HepG2 (cell line): ENCODE data around the gene UBASH3A. TPM values are rescaled to one million over a fixed set of nuclear protein-coding genes. Genes with fewer than 3 reads are reported as not detected.

Experiments
- AHR ChIP-seq: IDR thresholded peaks from 2 replicates; pipeline ENCODE4 v1.6.1; 2018; ENCODE audit warnings: missing genetic modification reagents, missing compliant biosample characterization
- FOXC1 ChIP-seq: sonication (generic); formaldehyde crosslinking; IDR thresholded peaks from 2 replicates; pipeline ENCODE4 v1.8.0; 2022; ENCODE audit warnings: mild to moderate bottlenecking, missing genetic modification reagents, borderline replicate concordance
- KAT2B ChIP-seq: fragments of 150-350 bp; IDR thresholded peaks from 2 replicates; pipeline ENCODE4 v1.6.1; 2014; ENCODE audit warnings: low read depth, low read length, borderline replicate concordance
- NCOR1 ChIP-seq: fragments of 200-600 bp; sonication (generic); IDR thresholded peaks from 2 replicates; pipeline ENCODE4 v1.7.0; 2017; ENCODE audit warnings: antibody characterized with exemption, low read length, borderline replicate concordance
- POLR2A ChIP-seq, 2 experiments: IDR thresholded peaks; 2 replicates each; pipeline ENCODE4 v1.6.1; 2011; ENCODE audit warnings: low read depth in 2 of 2, low read length in 2 of 2, mild to moderate bottlenecking in 1 of 2, moderate library complexity in 1 of 2; ENCODE audit not compliant: insufficient read depth in 1 of 2
- POLR2G ChIP-seq: fragments of 200-400 bp; formaldehyde crosslinking; IDR thresholded peaks from 2 replicates; pipeline ENCODE4 v1.6.1; 2018; ENCODE audit warnings: mild to moderate bottlenecking, low read depth, low read length, moderate library complexity
- SNAI1 ChIP-seq: sonication (generic); formaldehyde crosslinking; IDR thresholded peaks from 2 replicates; pipeline ENCODE4 v1.5.0; 2020; ENCODE audit warnings: mild to moderate bottlenecking, missing genetic modification reagents, borderline replicate concordance
- ZBTB42 ChIP-seq: sonication (generic); formaldehyde crosslinking; IDR thresholded peaks from 2 replicates; pipeline ENCODE4 v1.5.0; 2020; ENCODE audit warnings: mild to moderate bottlenecking, missing genetic modification reagents
- ZFYVE20 ChIP-seq: sonication (generic); formaldehyde crosslinking; IDR thresholded peaks from 2 replicates; pipeline ENCODE4 v1.8.0; 2023; ENCODE audit warnings: low read depth, mild to moderate bottlenecking, moderate library complexity, missing genetic modification reagents, borderline replicate concordance
- ZNF367 ChIP-seq: sonication (generic); formaldehyde crosslinking; IDR thresholded peaks from 2 replicates; pipeline ENCODE4 v1.4.0; 2020; ENCODE audit warnings: missing genetic modification reagents, borderline replicate concordance
- polyA plus RNA-seq, 8 experiments: library from polyadenylated mRNA; depleted of rRNA in 3 of 8; stranded (reverse) in 7 of 8; unstranded in 1 of 8; fragments of >200 nt; fragmentation: Illumina TruSeq in 4 of 8; extraction: Trizol in 4 of 8; gene quantifications; 2 replicates each; pipeline versions ENCODE4 v1.2.1 to v1.2.3, GENCODE V29; 2011 to 2016; ENCODE audit warnings: low read depth in 4 of 8, missing spikeins in 1 of 8, mixed read lengths in 1 of 8; ENCODE audit not compliant: insufficient read depth in 1 of 8
- total RNA-seq, 5 experiments: library from RNA; depleted of rRNA; stranded (reverse); fragments of >200 nt; fragmentation: Illumina TruSeq; extraction: Trizol; gene quantifications; 2 replicates each; pipeline ENCODE4 v1.2.3, GENCODE V29; 2016; ENCODE audit warnings: low read depth in 1 of 5
- TF ChIP-seq, protein P1 (sequence below): sonication (generic); formaldehyde crosslinking; IDR thresholded peaks from 2 replicates; pipeline ENCODE4 v1.5.1; 2020; ENCODE audit warnings: mild to moderate bottlenecking, missing genetic modification reagents, moderate library complexity
- TF ChIP-seq, protein P2 (sequence below): sonication (generic); formaldehyde crosslinking; IDR thresholded peaks from 2 replicates; pipeline ENCODE4 v1.5.0; 2020; ENCODE audit warnings: mild to moderate bottlenecking, missing genetic modification reagents
- TF ChIP-seq, protein P3 (sequence below): sonication (generic); formaldehyde crosslinking; IDR thresholded peaks from 2 replicates; pipeline ENCODE4 v1.4.0; 2020; ENCODE audit warnings: missing genetic modification reagents, borderline replicate concordance
- TF ChIP-seq, protein P4 (sequence below): sonication (generic); formaldehyde crosslinking; IDR thresholded peaks from 2 replicates; pipeline ENCODE4 v1.8.0; 2022; ENCODE audit warnings: missing genetic modification reagents, mild to moderate bottlenecking, moderate library complexity, borderline replicate concordance
- TF ChIP-seq, protein P5 (sequence below): sonication (generic); formaldehyde crosslinking; IDR thresholded peaks from 2 replicates; pipeline ENCODE4 v1.4.0; 2020; ENCODE audit warnings: missing genetic modification reagents, borderline replicate concordance

UBASH3A gene
- total and polyA plus RNA-seq, 2 of the 13 experiments (the other 11 are each of a cell fraction or from before 2014, with no cell fraction given) = not detected

DNA sequence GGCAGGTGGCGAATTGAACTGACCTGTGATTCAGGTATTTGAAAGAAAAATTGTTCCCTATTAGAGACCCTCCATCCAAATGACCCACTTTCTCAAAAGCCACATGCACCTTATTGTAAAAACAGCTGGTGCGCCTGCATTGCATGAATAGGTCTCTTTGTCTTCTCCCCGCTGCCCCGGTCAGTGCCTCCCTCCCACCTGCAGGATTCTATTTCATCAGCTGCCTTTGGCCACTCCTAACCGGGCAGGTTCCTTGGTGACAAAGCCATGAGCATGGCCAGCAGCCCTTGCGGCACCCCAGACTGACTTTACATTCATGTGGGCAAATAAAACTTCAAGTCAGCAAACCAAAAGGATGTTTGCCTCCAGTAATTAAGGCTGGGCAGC is 14.3 kb upstream of the UBASH3A start (continued):
- TF ChIP-seq, protein P1, sequence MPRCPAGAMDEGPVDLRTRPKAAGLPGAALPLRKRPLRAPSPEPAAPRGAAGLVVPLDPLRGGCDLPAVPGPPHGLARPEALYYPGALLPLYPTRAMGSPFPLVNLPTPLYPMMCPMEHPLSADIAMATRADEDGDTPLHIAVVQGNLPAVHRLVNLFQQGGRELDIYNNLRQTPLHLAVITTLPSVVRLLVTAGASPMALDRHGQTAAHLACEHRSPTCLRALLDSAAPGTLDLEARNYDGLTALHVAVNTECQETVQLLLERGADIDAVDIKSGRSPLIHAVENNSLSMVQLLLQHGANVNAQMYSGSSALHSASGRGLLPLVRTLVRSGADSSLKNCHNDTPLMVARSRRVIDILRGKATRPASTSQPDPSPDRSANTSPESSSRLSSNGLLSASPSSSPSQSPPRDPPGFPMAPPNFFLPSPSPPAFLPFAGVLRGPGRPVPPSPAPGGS (CRISPR knock-in tag) = no peak
- TF ChIP-seq, protein P2, sequence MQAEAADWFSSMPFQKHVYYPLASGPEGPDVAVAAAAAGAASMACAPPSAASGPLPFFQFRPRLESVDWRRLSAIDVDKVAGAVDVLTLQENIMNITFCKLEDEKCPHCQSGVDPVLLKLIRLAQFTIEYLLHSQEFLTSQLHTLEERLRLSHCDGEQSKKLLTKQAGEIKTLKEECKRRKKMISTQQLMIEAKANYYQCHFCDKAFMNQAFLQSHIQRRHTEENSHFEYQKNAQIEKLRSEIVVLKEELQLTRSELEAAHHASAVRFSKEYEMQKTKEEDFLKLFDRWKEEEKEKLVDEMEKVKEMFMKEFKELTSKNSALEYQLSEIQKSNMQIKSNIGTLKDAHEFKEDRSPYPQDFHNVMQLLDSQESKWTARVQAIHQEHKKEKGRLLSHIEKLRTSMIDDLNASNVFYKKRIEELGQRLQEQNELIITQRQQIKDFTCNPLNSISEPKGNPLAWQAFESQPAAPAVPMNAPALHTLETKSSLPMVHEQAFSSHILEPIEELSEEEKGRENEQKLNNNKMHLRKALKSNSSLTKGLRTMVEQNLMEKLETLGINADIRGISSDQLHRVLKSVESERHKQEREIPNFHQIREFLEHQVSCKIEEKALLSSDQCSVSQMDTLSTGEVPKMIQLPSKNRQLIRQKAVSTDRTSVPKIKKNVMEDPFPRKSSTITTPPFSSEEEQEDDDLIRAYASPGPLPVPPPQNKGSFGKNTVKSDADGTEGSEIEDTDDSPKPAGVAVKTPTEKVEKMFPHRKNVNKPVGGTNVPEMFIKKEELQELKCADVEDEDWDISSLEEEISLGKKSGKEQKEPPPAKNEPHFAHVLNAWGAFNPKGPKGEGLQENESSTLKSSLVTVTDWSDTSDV = peak; percentile 36; the same call in 1 of the 2 replicates
- no peak for TF ChIP-seq ZFYVE20 (CRISPR knock-in tag)
- TF ChIP-seq NCOR1 = 0 out of 2 replicates have a peak, but pooled peaks have one; percentile 41
- TF ChIP-seq POLR2G = peak; percentile 55
- no peak for TF ChIP-seq AHR
- TF ChIP-seq, protein P3, sequence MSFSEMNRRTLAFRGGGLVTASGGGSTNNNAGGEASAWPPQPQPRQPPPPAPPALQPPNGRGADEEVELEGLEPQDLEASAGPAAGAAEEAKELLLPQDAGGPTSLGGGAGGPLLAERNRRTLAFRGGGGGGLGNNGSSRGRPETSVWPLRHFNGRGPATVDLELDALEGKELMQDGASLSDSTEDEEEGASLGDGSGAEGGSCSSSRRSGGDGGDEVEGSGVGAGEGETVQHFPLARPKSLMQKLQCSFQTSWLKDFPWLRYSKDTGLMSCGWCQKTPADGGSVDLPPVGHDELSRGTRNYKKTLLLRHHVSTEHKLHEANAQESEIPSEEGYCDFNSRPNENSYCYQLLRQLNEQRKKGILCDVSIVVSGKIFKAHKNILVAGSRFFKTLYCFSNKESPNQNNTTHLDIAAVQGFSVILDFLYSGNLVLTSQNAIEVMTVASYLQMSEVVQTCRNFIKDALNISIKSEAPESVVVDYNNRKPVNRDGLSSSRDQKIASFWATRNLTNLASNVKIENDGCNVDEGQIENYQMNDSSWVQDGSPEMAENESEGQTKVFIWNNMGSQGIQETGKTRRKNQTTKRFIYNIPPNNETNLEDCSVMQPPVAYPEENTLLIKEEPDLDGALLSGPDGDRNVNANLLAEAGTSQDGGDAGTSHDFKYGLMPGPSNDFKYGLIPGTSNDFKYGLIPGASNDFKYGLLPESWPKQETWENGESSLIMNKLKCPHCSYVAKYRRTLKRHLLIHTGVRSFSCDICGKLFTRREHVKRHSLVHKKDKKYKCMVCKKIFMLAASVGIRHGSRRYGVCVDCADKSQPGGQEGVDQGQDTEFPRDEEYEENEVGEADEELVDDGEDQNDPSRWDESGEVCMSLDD (CRISPR knock-in tag) = no peak
- no peak for TF ChIP-seq KAT2B
- TF ChIP-seq FOXC1 (CRISPR knock-in tag) = no peak
- TF ChIP-seq, protein P4, sequence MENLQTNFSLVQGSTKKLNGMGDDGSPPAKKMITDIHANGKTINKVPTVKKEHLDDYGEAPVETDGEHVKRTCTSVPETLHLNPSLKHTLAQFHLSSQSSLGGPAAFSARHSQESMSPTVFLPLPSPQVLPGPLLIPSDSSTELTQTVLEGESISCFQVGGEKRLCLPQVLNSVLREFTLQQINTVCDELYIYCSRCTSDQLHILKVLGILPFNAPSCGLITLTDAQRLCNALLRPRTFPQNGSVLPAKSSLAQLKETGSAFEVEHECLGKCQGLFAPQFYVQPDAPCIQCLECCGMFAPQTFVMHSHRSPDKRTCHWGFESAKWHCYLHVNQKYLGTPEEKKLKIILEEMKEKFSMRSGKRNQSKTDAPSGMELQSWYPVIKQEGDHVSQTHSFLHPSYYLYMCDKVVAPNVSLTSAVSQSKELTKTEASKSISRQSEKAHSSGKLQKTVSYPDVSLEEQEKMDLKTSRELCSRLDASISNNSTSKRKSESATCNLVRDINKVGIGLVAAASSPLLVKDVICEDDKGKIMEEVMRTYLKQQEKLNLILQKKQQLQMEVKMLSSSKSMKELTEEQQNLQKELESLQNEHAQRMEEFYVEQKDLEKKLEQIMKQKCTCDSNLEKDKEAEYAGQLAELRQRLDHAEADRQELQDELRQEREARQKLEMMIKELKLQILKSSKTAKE = 0 out of 2 replicates have a peak, but pooled peaks have one; percentile 9
- TF ChIP-seq SNAI1 (CRISPR knock-in tag) = no peak
- TF ChIP-seq ZNF367 (CRISPR knock-in tag) = no peak
- TF ChIP-seq, protein P5, sequence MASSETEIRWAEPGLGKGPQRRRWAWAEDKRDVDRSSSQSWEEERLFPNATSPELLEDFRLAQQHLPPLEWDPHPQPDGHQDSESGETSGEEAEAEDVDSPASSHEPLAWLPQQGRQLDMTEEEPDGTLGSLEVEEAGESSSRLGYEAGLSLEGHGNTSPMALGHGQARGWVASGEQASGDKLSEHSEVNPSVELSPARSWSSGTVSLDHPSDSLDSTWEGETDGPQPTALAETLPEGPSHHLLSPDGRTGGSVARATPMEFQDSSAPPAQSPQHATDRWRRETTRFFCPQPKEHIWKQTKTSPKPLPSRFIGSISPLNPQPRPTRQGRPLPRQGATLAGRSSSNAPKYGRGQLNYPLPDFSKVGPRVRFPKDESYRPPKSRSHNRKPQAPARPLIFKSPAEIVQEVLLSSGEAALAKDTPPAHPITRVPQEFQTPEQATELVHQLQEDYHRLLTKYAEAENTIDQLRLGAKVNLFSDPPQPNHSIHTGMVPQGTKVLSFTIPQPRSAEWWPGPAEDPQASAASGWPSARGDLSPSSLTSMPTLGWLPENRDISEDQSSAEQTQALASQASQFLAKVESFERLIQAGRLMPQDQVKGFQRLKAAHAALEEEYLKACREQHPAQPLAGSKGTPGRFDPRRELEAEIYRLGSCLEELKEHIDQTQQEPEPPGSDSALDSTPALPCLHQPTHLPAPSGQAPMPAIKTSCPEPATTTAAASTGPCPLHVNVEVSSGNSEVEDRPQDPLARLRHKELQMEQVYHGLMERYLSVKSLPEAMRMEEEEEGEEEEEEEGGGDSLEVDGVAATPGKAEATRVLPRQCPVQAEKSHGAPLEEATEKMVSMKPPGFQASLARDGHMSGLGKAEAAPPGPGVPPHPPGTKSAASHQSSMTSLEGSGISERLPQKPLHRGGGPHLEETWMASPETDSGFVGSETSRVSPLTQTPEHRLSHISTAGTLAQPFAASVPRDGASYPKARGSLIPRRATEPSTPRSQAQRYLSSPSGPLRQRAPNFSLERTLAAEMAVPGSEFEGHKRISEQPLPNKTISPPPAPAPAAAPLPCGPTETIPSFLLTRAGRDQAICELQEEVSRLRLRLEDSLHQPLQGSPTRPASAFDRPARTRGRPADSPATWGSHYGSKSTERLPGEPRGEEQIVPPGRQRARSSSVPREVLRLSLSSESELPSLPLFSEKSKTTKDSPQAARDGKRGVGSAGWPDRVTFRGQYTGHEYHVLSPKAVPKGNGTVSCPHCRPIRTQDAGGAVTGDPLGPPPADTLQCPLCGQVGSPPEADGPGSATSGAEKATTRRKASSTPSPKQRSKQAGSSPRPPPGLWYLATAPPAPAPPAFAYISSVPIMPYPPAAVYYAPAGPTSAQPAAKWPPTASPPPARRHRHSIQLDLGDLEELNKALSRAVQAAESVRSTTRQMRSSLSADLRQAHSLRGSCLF (CRISPR knock-in tag) = no peak
- TF ChIP-seq ZBTB42 = no peak
- no peak for TF ChIP-seq POLR2A (IDR thresholded peaks at IDR 0.05; ENCODE audit: insufficient read depth in 1 of 2, low read depth in 2 of 2, low read length in 2 of 2)
